Bladder microvascular endothelial cell (primary cell): ENCODE measurements around the gene CPEB2. TPM values are rescaled to one million over a fixed set of nuclear protein-coding genes. Genes with fewer than 3 reads are reported as not detected.

Experiments
- total RNA-seq: library from RNA; depleted of rRNA; stranded (reverse); fragments of >200 nt; gene quantifications from 2 replicates; pipeline ENCODE4 v1.2.3, GENCODE V29; 2014

The CPEB2 gene
- total RNA-seq = 5.8 and 17.1 TPM in 2 replicates

DNA sequence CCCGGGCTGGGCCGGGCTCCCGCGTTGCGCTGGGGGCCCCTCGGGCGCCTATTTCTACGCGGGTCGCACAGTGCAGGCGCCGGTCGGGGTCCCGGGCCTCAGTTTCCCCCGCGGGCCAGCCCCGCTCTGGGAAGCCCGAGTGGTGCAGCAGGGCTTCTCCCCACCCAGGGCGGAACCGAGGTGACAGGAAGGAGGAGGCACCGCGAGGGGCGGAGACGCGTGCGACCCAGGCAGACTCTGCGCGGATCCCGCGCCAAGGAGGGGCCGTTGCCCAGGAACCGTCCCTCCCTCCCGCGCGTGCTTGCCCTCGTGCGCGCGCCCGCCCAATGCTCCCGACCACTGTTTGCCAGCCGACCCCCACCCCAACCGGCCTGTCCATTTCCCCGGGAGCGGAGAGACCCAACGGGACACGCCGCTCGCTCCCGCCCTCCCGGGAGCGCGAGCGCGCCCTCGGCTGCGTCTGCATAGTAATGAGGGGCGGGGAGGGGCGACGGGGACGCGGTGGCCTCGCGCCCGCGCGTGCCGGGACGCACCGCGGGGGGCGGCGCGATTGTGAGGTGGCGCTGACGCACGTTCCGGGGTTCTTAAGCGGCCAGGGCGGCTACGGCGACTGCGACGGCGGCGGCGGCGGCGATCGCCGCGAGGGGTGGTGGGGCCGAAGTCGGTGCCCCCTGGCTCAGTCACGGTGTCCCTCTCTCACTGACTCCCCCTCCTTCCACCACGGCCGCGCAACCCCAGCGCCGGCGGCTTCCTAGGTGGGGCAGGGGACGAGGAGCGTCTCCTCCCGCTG, at the start of gene CPEB2:
TSS of gene CPEB2 (plus strand) at position 613 of the 790 bp plus-strand sequence. CDS start 193 bp downstream, outside the sequence.

